Activated T-helper 17 cell treated with anti-CD3 and anti-CD28 coated beads, Interleukin-2, amount 50 U/mL, for 72 hours (primary cell): Measurements from ENCODE around the gene RFNG. TPM values are rescaled to one million over a fixed set of nuclear protein-coding genes. Genes with fewer than 3 reads are reported as not detected.
A peak's percentile ranks its signal among the peaks of the same experiment; 100 is the strongest.
"Not testable (repeated sequence)": the region's sequence is repeated elsewhere in the genome, so short reads cannot be mapped to it uniquely, and the experiment has no call there.

Source experiments
- ATAC-seq: fragments of 150-1000 bp; cut with Tn5 transposase; replicated peaks from 2 replicates; pipeline ENCODE4 v1.10.0; 2021; ENCODE audit warnings: mild to moderate bottlenecking, moderate library complexity
- H3K27ac Mint-ChIP-seq: one replicate; pipeline ENCODE4 v1.8.0; 2022; ENCODE audit warnings: mixed read lengths
- H3K27me3 Mint-ChIP-seq: one replicate; pipeline ENCODE4 v1.8.0; 2022; ENCODE audit warnings: mixed read lengths
- H3K36me3 Mint-ChIP-seq: one replicate; pipeline ENCODE4 v1.8.0; 2022; ENCODE audit warnings: low read depth, mild to moderate bottlenecking, mixed read lengths
- H3K4me1 Mint-ChIP-seq: one replicate; pipeline ENCODE4 v1.8.0; 2022; ENCODE audit warnings: mixed read lengths
- H3K4me3 Mint-ChIP-seq: one replicate; pipeline ENCODE4 v1.8.0; 2022; ENCODE audit warnings: mild to moderate bottlenecking, mixed read lengths
- H3K9me3 Mint-ChIP-seq: one replicate; pipeline ENCODE4 v1.8.0; 2022; ENCODE audit warnings: mixed read lengths
- total RNA-seq, 2 donors: library from RNA; stranded (reverse); gene quantifications; one replicate each; pipeline ENCODE4 v1.2.3, GENCODE V29; 2022

The RFNG gene
- total RNA-seq, 2 donors from 2014 or later, result 21.1 to 25.2 TPM

DNA sequence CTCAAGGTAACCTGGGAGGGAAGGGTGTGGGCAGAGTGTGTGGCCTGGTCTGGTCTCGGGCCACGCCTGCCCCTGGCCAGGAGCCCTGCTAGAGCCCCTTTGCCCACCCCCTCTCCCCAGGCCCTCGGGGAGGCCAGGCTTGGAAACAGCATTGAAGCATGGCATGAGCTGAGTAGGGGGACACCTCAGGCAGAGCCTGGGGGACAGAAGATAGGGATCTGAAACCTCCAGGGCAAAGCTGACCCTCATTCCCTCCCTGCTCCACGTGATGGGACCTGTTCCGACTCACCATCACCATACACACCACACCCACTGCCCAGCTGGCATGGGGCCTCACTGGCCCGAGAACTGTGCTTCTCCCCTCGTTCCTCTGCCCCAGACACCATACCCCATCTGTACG is 2.5 kb downstream of the RFNG start:
- no peak for ATAC-seq
- Mint-ChIP-seq H3K4me1 (no peaks in the 10 kb centered on the region), H3K27me3 (no peaks in the 10 kb centered on the region), H3K27ac (no peak overlapping the region), H3K4me3 (no peak overlapping the region), H3K36me3 (peaks cover 11% of the 10 kb centered on the region), H3K9me3 (no peaks in the 10 kb centered on the region)

DNA sequence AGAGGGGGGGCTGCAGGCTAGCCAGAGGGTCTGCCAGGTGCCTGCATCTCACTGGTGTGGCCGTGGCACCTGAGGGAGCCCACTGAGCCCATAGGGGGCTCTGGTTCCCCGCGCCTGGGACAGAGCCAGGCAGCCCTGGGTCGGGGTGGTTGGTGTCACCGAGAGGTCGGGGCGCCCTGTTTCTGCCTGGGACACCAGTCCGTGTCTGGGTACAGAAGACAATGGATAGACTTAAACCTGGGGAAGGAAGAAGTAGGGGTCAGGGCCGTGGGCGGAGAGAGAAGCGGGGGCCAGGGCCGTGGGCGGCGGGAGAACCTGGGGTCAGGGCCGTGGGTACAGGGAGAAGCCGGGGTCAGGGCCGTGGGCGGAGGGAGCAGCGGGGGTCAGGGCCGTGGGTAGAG is 3.0 kb downstream of the RFNG start:
- H3K4me3 Mint-ChIP-seq, result no peak overlapping the region
- H3K27ac Mint-ChIP-seq, result no peak overlapping the region
- no peak for ATAC-seq

DNA sequence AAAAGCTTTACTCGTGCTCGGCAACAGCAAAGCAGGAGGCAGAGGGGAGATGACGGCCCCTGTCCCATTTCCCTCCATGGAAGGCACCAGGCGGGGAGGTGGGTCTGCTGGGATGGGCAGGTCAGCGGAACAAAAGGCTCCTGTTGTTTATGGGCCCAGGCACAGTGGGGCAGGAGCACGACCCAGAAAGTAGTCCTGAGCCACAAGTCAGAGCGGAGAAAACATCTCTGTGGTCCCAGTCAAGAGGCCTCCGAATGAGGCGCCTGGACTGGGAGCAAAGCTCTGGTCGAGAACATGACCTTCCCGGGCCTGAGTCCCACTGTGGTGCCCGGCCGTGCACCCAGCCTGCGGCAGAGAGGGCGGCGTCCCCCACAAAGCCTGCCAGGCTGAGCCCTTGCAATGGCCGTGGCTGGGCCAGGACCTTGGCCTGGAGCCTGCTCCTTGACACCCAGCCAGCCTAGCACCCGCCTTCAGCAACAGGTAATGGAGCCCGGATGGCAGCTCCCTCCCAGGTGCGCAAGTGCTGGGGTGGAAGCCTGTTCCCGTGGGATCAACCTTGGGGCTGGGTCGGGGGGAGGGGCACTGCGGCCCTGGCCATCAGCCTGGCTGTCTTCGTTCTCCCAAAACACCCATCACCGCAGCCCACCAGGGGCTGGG is 3.6 kb downstream of the RFNG start:
- no peak for ATAC-seq
- H3K36me3 Mint-ChIP-seq, result peaks cover 11% of the 10 kb centered on the region
- H3K9me3 Mint-ChIP-seq, result no peaks in the 10 kb centered on the region
- no peak overlapping the region for H3K4me3 Mint-ChIP-seq
- no peaks in the 10 kb centered on the region for H3K4me1 Mint-ChIP-seq
- H3K27ac Mint-ChIP-seq, result no peak overlapping the region
- H3K27me3 Mint-ChIP-seq, result no peaks in the 10 kb centered on the region

More for the DNA sequence above, 3.0 kb downstream of the RFNG start:
- no peaks in the 10 kb centered on the region for H3K27me3 Mint-ChIP-seq
- H3K9me3 Mint-ChIP-seq, result no peaks in the 10 kb centered on the region
- no peaks in the 10 kb centered on the region for H3K4me1 Mint-ChIP-seq
- H3K36me3 Mint-ChIP-seq, result peaks cover 11% of the 10 kb centered on the region

DNA sequence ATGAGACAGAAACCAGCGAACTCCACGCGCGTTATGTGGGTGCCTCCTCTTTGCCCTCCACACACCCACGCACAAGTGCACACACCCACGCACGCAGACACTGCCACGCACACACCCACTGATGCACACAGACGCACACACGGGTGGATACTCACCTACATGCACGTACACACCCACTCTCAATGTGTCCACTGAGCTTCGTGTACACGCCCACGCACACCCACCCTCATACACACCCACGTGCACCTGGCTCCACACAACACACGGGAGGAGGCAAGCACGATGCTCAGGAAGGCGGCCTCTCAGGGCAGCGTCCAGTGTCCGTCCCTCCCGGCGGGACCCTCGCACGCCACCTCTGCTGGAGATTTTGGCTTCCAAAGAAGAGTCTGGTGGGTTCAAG is 4.2 kb downstream of the RFNG start:
- Mint-ChIP-seq H3K36me3 (peaks cover 11% of the 10 kb centered on the region), H3K9me3 (no peaks in the 10 kb centered on the region)

DNA sequence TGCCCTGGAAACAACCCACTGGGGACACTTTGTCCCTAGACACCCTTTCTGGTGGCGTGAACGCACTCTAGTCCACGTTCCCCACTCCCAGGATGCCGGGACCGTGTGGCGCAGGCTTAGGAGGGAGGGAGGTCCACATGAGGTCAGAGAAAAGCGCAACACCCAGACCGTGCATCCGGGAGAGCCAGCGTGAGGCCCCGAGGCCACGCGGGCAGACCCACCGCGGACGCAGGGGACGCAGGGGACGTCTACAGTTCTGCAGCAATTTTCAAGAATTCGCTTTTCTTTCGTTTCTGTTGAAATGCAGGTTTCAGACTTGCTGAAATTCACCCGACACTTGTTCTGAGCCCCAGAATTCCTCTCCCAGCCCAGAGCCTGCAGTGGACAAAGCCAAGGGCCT is 4.7 kb downstream of the RFNG start:
- Mint-ChIP-seq H3K27ac (no peak overlapping the region), H3K4me3 (no peak overlapping the region), H3K36me3 (peaks cover 11% of the 10 kb centered on the region), H3K9me3 (no peaks in the 10 kb centered on the region), H3K4me1 (no peaks in the 10 kb centered on the region), H3K27me3 (no peaks in the 10 kb centered on the region)
- no peak for ATAC-seq

More for the DNA sequence above, 4.2 kb downstream of the RFNG start:
- Mint-ChIP-seq H3K27me3 (no peaks in the 10 kb centered on the region), H3K4me1 (no peaks in the 10 kb centered on the region), H3K27ac (no peak overlapping the region), H3K4me3 (no peak overlapping the region)
- ATAC-seq, result no peak

DNA sequence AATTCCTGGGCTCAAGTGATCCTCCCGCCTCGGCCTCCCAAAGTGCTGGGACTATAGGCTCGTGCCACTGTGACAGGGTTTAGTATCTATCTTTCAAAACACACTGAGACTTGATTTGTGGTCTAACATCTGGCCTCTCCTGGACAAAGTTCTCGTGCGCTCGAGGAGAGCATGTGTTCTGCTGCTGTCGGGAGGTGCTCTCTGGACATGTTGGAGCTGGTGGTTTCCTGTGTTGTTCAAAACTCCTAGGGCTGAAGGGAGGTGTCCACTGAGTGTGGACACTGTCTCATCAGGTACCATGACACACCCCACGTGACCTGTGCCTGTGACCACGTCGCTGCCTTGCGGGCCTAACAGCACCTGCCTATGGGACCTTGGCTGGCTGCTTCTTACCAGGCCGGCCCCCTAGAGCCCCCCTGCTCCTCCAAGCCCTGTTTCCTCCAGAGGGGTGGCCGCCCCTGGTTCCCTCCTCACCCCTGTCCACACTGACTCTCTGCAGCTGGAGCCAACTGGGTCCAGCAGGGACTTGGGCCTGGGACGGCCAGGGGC is 5.6 kb downstream of the RFNG start:
- Mint-ChIP-seq H3K27me3 (no peaks in the 10 kb centered on the region), H3K4me1 (no peaks in the 10 kb centered on the region), H3K27ac (no peak overlapping the region), H3K4me3 (no peak overlapping the region), H3K9me3 (no peaks in the 10 kb centered on the region), H3K36me3 (peaks cover 11% of the 10 kb centered on the region)
- ATAC-seq, result no peak

DNA sequence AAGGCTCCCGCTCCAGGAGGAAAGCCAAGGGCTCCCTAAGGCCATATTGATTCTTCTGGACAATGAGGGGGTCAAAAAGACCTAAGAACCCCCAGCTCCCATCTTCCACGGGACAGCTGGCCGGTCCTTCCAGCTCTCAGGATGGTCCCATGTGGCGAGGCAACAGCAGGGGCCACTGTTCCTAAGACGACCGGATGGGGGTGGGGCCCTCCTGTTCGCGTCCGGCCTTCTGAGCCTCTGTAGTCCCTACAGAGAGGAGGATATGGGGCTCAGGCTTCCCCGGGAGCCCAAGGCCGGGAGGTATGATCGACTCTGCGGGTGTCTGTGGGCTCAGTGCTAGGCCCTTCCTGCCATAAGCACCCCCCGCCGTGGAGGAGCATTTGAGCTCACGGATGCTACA is 8.1 kb downstream of the RFNG start:
- Mint-ChIP-seq H3K27ac (no peak overlapping the region), H3K4me1 (peaks cover 5% of the 10 kb centered on the region), H3K4me3 (no peak overlapping the region), H3K9me3 (no peaks in the 10 kb centered on the region), H3K36me3 (peaks cover 6% of the 10 kb centered on the region), H3K27me3 (no peaks in the 10 kb centered on the region)
- no peak for ATAC-seq

DNA sequence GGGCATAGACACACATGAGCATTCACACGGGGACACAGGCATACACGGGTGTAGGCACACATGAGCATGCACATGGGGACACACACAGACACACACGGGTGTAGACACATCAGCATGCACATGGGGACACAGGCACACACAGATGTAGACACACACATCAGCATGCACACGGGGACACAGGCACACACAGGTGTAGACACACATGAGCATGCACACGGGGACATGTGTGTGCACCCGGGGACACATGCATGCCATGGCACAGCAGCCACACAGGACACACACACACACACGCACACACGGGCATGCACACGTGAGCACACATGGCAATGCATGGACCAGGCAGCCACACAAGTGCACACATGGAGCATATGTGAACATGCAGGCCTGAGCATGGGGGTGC is 9.0 kb downstream of the RFNG start:
- no peak for ATAC-seq
- H3K36me3 Mint-ChIP-seq, result peaks cover 4% of the 10 kb centered on the region
- H3K27me3 Mint-ChIP-seq, result no peaks in the 10 kb centered on the region
- no peak overlapping the region for H3K27ac Mint-ChIP-seq
- H3K9me3 Mint-ChIP-seq, result no peaks in the 10 kb centered on the region
- peaks cover 9% of the 10 kb centered on the region for H3K4me1 Mint-ChIP-seq
- no peak overlapping the region for H3K4me3 Mint-ChIP-seq

DNA sequence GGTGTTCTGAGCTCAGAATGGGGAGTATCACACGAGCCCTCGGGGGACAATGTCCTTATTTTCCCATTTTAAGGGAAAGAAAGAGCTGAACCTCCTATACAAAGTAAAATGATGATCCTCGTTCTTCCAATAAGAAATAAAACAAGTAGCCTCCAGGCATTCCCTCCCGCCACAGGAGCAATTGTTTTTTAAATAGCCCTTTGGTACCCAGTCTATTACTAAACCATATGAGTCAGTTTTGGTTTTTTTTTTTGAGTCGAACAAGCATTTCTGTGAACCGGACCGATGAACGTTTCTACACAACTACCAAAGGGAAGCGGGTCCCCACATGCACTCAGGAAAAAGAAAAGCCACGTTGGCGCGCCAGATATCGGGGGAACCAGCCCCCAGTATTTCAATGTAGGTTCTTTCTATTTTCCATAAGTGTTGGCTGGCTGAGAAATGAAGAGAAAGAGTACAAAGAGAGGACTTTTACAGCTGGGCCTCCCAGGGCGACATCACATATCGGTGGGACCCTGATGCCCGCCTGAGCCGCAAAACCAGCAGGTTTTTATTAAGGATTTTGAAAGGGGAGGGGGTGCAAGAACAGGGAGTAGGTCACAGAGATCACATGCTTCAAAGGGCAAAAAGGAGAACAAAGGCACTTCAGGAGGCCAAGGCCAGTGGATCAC is 10.3 kb downstream of the RFNG start:
- H3K27me3 Mint-ChIP-seq, result no peaks in the 10 kb centered on the region
- no peaks in the 10 kb centered on the region for H3K9me3 Mint-ChIP-seq
- peaks cover 11% of the 10 kb centered on the region for H3K4me1 Mint-ChIP-seq

DNA sequence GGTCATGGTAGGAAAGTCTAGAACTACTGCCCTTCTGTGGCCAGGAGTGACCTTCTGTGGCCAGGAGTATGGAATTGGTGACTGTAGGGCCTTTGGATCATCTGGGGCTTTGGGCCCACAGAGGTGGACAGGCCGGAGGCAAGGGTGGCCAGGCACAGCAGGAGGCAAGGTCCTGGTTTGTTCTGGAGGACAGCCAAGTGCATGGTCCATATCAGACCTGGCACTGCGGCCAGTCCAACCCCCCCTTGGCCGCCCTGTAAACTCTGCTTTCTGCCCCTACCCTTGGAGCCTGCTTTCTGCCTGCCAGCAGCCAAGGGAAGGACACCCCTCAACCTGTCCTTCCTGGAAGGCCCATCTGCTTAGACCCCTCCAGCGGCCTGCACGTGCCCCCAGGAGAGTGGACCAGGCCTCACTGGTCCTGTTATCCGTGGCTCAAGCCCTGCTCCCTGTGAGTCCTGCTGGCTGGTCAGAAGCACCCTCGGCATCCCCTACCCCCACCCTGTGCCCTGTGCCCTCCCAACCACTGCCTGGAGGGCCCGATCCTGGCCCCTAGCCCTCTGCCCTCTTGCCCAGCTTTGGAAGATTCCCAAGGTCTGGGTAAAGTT is 11.8 kb downstream of the RFNG start:
- no peak for ATAC-seq
- Mint-ChIP-seq H3K9me3 (no peaks in the 10 kb centered on the region), H3K36me3 (no peaks in the 10 kb centered on the region), H3K4me1 (peaks cover 15% of the 10 kb centered on the region), H3K4me3 (no peak overlapping the region), H3K27ac (no peak overlapping the region), H3K27me3 (no peaks in the 10 kb centered on the region)

More for the DNA sequence above, 10.3 kb downstream of the RFNG start:
- ATAC-seq, result no peak
- Mint-ChIP-seq H3K27ac (no peak overlapping the region), H3K36me3 (no peaks in the 10 kb centered on the region), H3K4me3 (no peak overlapping the region)

DNA sequence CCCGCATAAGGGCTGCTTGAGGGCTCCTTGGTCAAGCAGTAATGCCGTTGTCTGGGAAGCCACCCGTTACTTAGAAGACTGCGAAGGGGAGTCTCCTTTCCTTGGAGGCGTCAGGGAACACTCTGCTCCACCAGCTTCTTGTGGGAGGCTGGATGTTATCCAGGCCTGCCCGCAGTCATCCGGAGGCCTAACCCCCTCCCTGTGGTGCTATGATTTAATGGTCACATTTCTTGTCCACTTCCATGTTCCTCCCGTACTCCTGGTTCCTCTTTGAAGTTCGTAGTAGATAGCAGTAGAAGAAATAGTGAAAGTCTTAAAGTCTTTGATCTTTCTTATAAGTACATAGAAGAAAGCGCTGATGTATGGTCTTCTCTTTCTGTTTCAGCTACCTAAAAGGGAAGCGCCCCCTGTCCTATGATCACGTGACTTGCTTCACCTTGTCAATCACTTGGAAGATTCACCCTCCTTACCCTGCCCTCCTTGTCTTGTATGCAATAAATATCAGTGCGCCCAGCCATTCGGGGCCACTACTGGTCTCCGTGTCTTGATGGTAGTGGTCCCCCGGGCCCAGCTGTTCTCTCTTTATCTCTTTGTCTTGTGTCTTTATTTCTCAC is 12.7 kb downstream of the RFNG start:
- H3K36me3 Mint-ChIP-seq, H3K9me3 Mint-ChIP-seq, H3K27ac Mint-ChIP-seq, ATAC-seq, H3K27me3 Mint-ChIP-seq: not testable (repeated sequence)
- Mint-ChIP-seq H3K4me3 (peak overlapping the region; percentile 40), H3K4me1 (peaks cover 15% of the 10 kb centered on the region)

DNA sequence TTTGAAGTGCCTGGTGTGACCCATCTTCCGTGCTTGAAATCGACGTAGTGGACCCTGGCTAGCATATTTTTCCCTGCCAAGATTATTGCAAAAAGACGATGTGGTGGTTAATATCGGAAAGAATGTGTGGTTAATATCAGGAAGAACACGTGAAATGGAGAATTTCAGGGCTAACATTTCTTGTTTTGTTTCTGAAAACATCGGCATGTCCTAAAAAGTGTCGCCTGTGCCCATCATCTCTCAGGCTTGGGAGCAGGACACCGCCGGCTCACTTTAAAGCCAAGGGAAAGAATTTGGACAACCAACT is 13.8 kb downstream of the RFNG start:
- H3K4me3 Mint-ChIP-seq, result peak overlapping the region; percentile 87
- H3K4me1 Mint-ChIP-seq, result peaks cover 15% of the 10 kb centered on the region
- H3K9me3 Mint-ChIP-seq, result no peaks in the 10 kb centered on the region
- no peak for ATAC-seq
- no peaks in the 10 kb centered on the region for H3K27me3 Mint-ChIP-seq
- no peaks in the 10 kb centered on the region for H3K36me3 Mint-ChIP-seq
- H3K27ac Mint-ChIP-seq, result peak overlapping the region; percentile 64

DNA sequence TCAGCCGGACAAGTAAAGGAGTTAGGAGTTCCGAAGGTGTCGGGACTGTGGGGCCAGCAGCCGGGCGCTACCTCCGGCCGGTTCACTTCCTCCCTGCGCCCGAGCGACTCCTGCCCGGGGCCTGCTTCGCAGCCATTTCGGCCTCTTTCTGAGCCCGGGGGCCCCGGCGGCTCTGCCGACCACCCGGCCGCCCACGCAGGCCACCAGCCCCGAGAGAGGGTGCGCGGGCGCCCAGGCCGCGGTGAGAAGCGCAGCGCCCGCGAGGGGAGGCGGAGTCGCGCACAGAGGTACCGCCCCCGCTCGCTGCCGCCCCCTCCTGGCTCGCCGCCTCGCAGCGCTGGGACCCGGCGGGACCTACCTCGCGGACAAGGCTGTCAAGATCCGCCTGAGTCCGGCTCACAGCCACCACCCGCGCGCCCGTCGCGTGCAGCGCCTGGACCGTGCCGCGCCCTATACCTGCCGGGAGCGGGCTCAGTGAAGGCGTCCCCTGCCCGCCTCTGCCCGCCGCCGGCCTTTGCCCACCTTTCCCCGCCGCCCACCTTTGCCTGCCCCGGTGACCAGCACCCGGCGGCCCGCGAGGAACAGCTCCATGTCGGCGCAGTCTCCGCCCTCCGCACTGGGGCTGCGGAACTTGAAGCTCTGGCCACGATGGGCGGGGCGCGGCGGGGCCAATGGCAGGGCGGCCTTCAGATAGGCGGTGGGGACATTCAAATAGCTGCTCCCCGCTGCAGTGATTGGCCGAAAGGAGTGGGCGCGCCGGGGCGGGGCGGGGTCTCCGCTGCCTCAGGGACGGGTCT is 14.3 kb downstream of the RFNG start, which contains the start of gene DCXR:
Gene DCXR, minus strand, starts transcription at position 606 of the 797 bp plus-strand sequence. Its CDS starts 15 bp downstream, at position 591.
- H3K9me3 Mint-ChIP-seq, result no peaks in the 10 kb centered on the region
- no peaks in the 10 kb centered on the region for H3K36me3 Mint-ChIP-seq
- H3K4me3 Mint-ChIP-seq, result peak within 1 kb of the TSS; percentile 87
- peak within 1 kb of the TSS; percentile 64 for H3K27ac Mint-ChIP-seq
- peak; percentile 98 for ATAC-seq
- H3K4me1 Mint-ChIP-seq, result peaks cover 15% of the 10 kb centered on the region
- H3K27me3 Mint-ChIP-seq, result no peaks in the 10 kb centered on the region

DNA sequence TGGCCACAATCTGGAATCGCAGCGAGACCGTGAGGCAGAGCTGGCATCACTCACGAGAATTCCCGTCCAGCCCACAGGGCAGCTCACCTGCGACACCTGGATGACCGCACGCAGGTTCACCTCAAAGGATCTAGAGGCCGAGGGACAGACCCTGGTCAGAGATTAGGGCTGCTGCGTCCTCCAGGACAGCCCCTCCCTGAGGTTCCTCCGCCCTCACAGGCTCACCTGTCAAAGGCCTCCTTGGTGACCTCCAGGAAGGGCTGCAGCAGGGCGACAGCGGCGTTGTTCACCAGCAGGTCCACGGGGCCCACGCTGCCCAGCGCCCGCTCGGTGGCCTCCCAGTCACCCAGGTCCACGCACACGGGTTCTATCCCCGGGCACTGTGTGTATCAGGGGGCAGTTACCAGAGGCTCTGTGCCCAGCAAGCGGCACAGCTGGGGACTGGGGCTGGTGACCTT is 14.9 kb downstream of the RFNG start:
- Mint-ChIP-seq H3K4me3 (peak overlapping the region; percentile 87), H3K36me3 (no peaks in the 10 kb centered on the region), H3K4me1 (peaks cover 15% of the 10 kb centered on the region), H3K27me3 (no peaks in the 10 kb centered on the region), H3K9me3 (no peaks in the 10 kb centered on the region), H3K27ac (no peak overlapping the region)
- ATAC-seq, result no peak
